Thoracic aorta (tissue), 2 donors: ENCODE data around the gene MKLN1. TPM values are rescaled to one million over a fixed set of nuclear protein-coding genes. Genes with fewer than 3 reads are reported as not detected.
A peak's percentile ranks its signal among the peaks of the same experiment; 100 is the strongest.
"Not testable (repeated sequence)": the region's sequence is repeated elsewhere in the genome, so short reads cannot be mapped to it uniquely, and the experiment has no call there.

Experiments used
- ATAC-seq: fragments of 150-250 bp; one replicate; pipeline ENCODE4 v1.8.0; 2017; ENCODE audit warnings: low read depth; ENCODE audit not compliant: insufficient number of reproducible peaks, low FRiP score
- DNase-seq: peaks from one replicate; pipeline ENCODE4 v3.0.0-alpha.2; 2020; ENCODE audit warnings: low spot score
- H3K27ac ChIP-seq, 2 donors: fragments of 200-600 bp; sonication (generic); 1 replicate in 1 of 2; 2 replicates in 1 of 2; pipeline ENCODE4 v1.5.1; 2016; ENCODE audit warnings: mild to moderate bottlenecking in 2 of 2, moderate library complexity in 2 of 2
- H3K27me3 ChIP-seq: fragments of 200-600 bp; sonication (generic); replicated peaks from 2 replicates; pipeline ENCODE4 v1.6.0; 2016; ENCODE audit warnings: mild to moderate bottlenecking; ENCODE audit not compliant: insufficient read depth
- H3K36me3 ChIP-seq: fragments of 200-600 bp; sonication (generic); one replicate; pipeline ENCODE4 v1.5.1; 2016
- H3K4me1 ChIP-seq, 2 donors: fragments of 200-600 bp; sonication (generic); 1 replicate in 1 of 2; 2 replicates in 1 of 2; pipeline versions ENCODE4 v1.5.1 to v1.6.0; 2016; ENCODE audit warnings: low read depth in 2 of 2, mild to moderate bottlenecking in 1 of 2; ENCODE audit not compliant: control insufficient read depth in 1 of 2
- H3K4me3 ChIP-seq: fragments of 200-600 bp; sonication (generic); 2 replicates; pipeline ENCODE4 v1.5.1; 2016; ENCODE audit warnings: mild to moderate bottlenecking
- H3K9me3 ChIP-seq: fragments of 200-600 bp; sonication (generic); 2 replicates; pipeline ENCODE4 v1.5.1; 2016
- CTCF ChIP-seq: fragments of 200-600 bp; sonication (generic); IDR thresholded peaks from one replicate; pipeline ENCODE4 v1.5.1; 2019; ENCODE audit warnings: antibody characterized with exemption
- total RNA-seq, 2 donors: library from RNA; depleted of rRNA; stranded (reverse); fragments of >200 nt; gene quantifications; one replicate each; pipeline versions ENCODE4 v1.1.0 to v1.2.3, GENCODE V29; 2016

The MKLN1 gene
- total RNA-seq, 2 donors from 2014 or later: 56.7 to 82.4 TPM

DNA sequence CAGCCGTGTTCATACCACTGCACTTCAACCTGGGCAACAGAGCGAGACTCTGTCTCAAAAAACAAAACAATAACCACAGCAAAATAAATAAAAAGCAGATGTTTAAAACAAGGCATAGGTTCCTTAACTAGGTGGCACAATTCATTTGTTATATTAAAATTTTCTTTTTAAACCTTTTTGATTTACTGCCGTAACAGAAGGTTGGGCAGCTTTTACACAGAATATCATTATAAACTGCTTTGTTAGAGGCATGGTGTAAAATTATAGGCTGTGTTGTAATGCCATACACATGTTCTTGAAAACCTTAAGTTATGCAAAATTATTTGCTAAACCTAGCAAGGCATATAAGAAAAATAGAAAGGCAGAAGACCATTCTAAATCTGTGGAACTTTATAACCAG, 84.4 kb downstream of the MKLN1 start:
- DNase-seq: no peak
- H3K9me3 ChIP-seq: no peaks in the 10 kb centered on the region
- peaks cover 0 to 18% of the 10 kb centered on the region in 2 donors for H3K4me1 ChIP-seq
- ATAC-seq: no peak
- peaks cover 24% of the 10 kb centered on the region for H3K36me3 ChIP-seq
- H3K27ac ChIP-seq: no peak overlapping the region
- no peak for TF ChIP-seq CTCF
- H3K27me3 ChIP-seq: no peaks in the 10 kb centered on the region
- no peak overlapping the region for H3K4me3 ChIP-seq

DNA sequence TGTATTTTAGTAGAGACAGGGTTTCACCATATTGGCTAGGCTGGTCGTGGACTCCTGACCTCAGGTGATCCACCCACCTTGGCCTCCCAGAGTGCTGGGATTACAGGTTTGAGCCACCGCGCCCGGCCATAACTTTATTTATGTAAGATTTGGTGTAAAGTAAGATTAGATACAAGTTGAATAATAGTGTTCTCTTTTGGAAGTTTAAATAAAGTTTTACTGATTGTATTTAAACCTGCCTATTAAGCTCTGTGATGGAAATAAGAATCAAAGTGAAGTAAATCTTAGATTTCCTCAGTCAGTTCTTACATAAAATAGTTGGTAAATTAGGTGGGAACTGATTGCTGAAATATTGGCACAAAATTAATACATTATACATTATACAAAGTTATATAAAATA, 86.0 kb downstream of the MKLN1 start:
- no peak for DNase-seq
- no peak for ATAC-seq
- no peaks in the 10 kb centered on the region for H3K27me3 ChIP-seq
- TF ChIP-seq CTCF: no peak
- H3K9me3 ChIP-seq: no peaks in the 10 kb centered on the region
- H3K36me3 ChIP-seq: peaks cover 29% of the 10 kb centered on the region
- peaks cover 2 to 7% of the 10 kb centered on the region in 2 donors for H3K4me1 ChIP-seq
- no peak overlapping the region for H3K27ac ChIP-seq
- H3K4me3 ChIP-seq: no peak overlapping the region

DNA sequence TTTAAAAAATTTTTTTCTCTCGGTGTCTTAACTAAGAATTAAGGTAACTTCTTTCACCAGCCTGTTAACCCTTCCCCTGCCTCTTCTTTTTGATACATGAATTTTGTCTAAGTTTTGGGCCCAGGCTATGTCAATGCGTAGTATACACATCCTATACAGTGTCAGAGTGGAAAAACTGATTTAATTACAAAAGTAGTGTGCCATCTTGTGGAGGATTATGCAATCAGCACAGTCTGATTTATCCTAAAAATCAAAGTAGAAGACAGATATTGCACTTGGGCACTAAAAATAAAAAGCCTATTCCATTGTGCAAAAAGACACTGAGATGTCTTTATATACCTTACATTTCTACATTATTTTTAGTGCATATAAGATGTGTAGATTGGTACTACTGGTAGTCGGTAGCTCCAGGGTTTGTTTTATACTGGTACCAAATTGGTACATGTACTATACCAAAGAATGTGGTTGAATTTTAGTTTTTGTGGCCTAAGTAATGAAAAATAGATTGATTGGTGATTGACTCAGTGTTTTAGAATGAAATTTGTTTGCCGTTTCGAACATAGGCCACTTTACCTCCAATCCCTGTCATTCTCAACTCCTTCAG, 96.6 kb downstream of the MKLN1 start:
- DNase-seq (no peak), ATAC-seq (no peak)
- peaks cover 4% of the 10 kb centered on the region for H3K36me3 ChIP-seq
- TF ChIP-seq CTCF: peak; percentile 51
- H3K9me3 ChIP-seq: no peaks in the 10 kb centered on the region
- no peak overlapping the region for H3K4me3 ChIP-seq
- H3K27me3 ChIP-seq: no peaks in the 10 kb centered on the region
- peaks cover 13 to 22% of the 10 kb centered on the region in 2 donors for H3K4me1 ChIP-seq
- no peak overlapping the region for H3K27ac ChIP-seq

GRCh38 chr7:131425992-131426391, 98.3 kb downstream of the MKLN1 start:
- ATAC-seq: no peak
- Histone ChIP-seq H3K9me3 (no peaks in the 10 kb centered on the region), H3K27ac (no peak overlapping the region), H3K27me3 (no peaks in the 10 kb centered on the region), H3K4me1 (peaks cover 13 to 22% of the 10 kb centered on the region in 2 donors), H3K36me3 (peaks cover 10% of the 10 kb centered on the region), H3K4me3 (no peak overlapping the region)
- no peak for DNase-seq
- TF ChIP-seq CTCF: no peak

GRCh38 chr7:131430826-131431225, 103.2 kb downstream of the MKLN1 start:
- DNase-seq, H3K4me3 ChIP-seq, H3K9me3 ChIP-seq, ATAC-seq, H3K27me3 ChIP-seq, H3K36me3 ChIP-seq, H3K27ac ChIP-seq: not testable (repeated sequence)
- peaks cover 3 to 14% of the 10 kb centered on the region in 2 donors for H3K4me1 ChIP-seq

- ATAC-seq (no peak), DNase-seq (peak; percentile 9)
- Histone ChIP-seq H3K4me3 (no peak overlapping the region), H3K36me3 (peaks cover 10% of the 10 kb centered on the region), H3K27me3 (no peaks in the 10 kb centered on the region), H3K27ac (no peak overlapping the region), H3K9me3 (no peaks in the 10 kb centered on the region), H3K4me1 (peaks cover 0 to 9% of the 10 kb centered on the region in 2 donors)
- no peak for TF ChIP-seq CTCF
These were observed 103.6 kb downstream of the MKLN1 start for GRCh38 chr7:131431289-131431688.
